Measurements from ENCODE around the gene C3orf33. TPM values are rescaled to one million over a fixed set of nuclear protein-coding genes. Genes with fewer than 3 reads are reported as not detected.

Gene C3orf33
- total and polyA plus RNA-seq, 2 experiments from 2014 or later: 3.5 to 4.7 TPM

- TF ChIP-seq REST (IDR thresholded peaks at IDR 0.05; ENCODE audit: unreplicated experiment) (no peak), ZNF331 (CRISPR knock-in tag; IDR thresholded peaks at IDR 0.05; ENCODE audit: low read depth) (no peak), EZH2 (IDR thresholded peaks at IDR 0.05; ENCODE audit: low read depth, unreplicated experiment) (no peak)
These were observed 42.1 kb downstream of the C3orf33 start (continued) for GRCh38 chr3:155763870-155764463.

GRCh38 chr3:155760653-155761052 lies 45.4 kb downstream of the C3orf33 start:
- Histone ChIP-seq H3K79me2 (replicated peaks; ENCODE audit: insufficient read depth) (no peaks in the 10 kb centered on the region), H2AFZ (no peak overlapping the region)
- H3K27ac Mint-ChIP-seq: no peak overlapping the region
- no peak for TF ChIP-seq EZH2phosphoT487 (IDR thresholded peaks at IDR 0.05; ENCODE audit: unreplicated experiment)
- no peak for TF ChIP-seq CREB1 (CRISPR knock-in tag; IDR thresholded peaks at IDR 0.05; ENCODE audit: low read depth)
- no peak for TF ChIP-seq ZNF114 (CRISPR knock-in tag; IDR thresholded peaks at IDR 0.05)
- TF ChIP-seq NANOG (IDR thresholded peaks at IDR 0.05; ENCODE audit: borderline replicate concordance): no peak
- no peak for TF ChIP-seq POLR2AphosphoS5 (IDR thresholded peaks at IDR 0.05; ENCODE audit: low read depth)
- TF ChIP-seq, protein P1, sequence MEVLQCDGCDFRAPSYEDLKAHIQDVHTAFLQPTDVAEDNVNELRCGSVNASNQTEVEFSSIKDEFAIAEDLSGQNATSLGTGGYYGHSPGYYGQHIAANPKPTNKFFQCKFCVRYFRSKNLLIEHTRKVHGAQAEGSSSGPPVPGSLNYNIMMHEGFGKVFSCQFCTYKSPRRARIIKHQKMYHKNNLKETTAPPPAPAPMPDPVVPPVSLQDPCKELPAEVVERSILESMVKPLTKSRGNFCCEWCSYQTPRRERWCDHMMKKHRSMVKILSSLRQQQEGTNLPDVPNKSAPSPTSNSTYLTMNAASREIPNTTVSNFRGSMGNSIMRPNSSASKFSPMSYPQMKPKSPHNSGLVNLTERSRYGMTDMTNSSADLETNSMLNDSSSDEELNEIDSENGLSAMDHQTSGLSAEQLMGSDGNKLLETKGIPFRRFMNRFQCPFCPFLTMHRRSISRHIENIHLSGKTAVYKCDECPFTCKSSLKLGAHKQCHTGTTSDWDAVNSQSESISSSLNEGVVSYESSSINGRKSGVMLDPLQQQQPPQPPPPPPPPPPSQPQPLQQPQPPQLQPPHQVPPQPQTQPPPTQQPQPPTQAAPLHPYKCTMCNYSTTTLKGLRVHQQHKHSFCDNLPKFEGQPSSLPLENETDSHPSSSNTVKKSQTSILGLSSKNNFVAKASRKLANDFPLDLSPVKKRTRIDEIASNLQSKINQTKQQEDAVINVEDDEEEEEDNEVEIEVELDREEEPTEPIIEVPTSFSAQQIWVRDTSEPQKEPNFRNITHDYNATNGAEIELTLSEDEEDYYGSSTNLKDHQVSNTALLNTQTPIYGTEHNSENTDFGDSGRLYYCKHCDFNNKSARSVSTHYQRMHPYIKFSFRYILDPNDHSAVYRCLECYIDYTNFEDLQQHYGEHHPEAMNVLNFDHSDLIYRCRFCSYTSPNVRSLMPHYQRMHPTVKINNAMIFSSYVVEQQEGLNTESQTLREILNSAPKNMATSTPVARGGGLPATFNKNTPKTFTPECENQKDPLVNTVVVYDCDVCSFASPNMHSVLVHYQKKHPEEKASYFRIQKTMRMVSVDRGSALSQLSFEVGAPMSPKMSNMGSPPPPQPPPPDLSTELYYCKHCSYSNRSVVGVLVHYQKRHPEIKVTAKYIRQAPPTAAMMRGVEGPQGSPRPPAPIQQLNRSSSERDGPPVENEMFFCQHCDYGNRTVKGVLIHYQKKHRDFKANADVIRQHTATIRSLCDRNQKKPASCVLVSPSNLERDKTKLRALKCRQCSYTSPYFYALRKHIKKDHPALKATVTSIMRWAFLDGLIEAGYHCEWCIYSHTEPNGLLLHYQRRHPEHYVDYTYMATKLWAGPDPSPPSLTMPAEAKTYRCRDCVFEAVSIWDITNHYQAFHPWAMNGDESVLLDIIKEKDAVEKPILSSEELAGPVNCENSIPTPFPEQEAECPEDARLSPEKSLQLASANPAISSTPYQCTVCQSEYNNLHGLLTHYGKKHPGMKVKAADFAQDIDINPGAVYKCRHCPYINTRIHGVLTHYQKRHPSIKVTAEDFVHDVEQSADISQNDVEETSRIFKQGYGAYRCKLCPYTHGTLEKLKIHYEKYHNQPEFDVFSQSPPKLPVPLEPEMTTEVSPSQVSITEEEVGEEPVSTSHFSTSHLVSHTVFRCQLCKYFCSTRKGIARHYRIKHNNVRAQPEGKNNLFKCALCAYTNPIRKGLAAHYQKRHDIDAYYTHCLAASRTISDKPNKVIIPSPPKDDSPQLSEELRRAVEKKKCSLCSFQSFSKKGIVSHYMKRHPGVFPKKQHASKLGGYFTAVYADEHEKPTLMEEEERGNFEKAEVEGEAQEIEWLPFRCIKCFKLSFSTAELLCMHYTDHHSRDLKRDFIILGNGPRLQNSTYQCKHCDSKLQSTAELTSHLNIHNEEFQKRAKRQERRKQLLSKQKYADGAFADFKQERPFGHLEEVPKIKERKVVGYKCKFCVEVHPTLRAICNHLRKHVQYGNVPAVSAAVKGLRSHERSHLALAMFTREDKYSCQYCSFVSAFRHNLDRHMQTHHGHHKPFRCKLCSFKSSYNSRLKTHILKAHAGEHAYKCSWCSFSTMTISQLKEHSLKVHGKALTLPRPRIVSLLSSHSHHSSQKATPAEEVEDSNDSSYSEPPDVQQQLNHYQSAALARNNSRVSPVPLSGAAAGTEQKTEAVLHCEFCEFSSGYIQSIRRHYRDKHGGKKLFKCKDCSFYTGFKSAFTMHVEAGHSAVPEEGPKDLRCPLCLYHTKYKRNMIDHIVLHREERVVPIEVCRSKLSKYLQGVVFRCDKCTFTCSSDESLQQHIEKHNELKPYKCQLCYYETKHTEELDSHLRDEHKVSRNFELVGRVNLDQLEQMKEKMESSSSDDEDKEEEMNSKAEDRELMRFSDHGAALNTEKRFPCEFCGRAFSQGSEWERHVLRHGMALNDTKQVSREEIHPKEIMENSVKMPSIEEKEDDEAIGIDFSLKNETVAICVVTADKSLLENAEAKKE (CRISPR knock-in tag; IDR thresholded peaks at IDR 0.05): no peak
- TF ChIP-seq, protein P2, sequence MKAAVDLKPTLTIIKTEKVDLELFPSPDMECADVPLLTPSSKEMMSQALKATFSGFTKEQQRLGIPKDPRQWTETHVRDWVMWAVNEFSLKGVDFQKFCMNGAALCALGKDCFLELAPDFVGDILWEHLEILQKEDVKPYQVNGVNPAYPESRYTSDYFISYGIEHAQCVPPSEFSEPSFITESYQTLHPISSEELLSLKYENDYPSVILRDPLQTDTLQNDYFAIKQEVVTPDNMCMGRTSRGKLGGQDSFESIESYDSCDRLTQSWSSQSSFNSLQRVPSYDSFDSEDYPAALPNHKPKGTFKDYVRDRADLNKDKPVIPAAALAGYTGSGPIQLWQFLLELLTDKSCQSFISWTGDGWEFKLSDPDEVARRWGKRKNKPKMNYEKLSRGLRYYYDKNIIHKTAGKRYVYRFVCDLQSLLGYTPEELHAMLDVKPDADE (IDR thresholded peaks at IDR 0.05): no peak
- no peak for TF ChIP-seq EZH2 (IDR thresholded peaks at IDR 0.05; ENCODE audit: low read depth, unreplicated experiment)
- TF ChIP-seq REST (IDR thresholded peaks at IDR 0.05; ENCODE audit: unreplicated experiment): no peak
- no peak for TF ChIP-seq ZNF331 (CRISPR knock-in tag; IDR thresholded peaks at IDR 0.05; ENCODE audit: low read depth)

More at GRCh38 chr3:155760653-155761052, 45.4 kb downstream of the C3orf33 start:
- H3K36me3 Mint-ChIP-seq (ENCODE audit: low read depth): no peaks in the 10 kb centered on the region
- Histone ChIP-seq H3K4me2 (no peak overlapping the region), H4K20me1 (replicated peaks; ENCODE audit: insufficient read depth) (no peaks in the 10 kb centered on the region), H3K4me1 (ENCODE audit: insufficient read depth) (peaks cover 6% of the 10 kb centered on the region; the same call in 1 of the 2 replicates), H3F3A (replicated peaks; ENCODE audit: low read depth) (no peaks in the 10 kb centered on the region), H3K4me3 (no peak overlapping the region), H3K9me2 (ENCODE audit: insufficient read depth) (no peaks in the 10 kb centered on the region), H3K27me3 (ENCODE audit: insufficient read depth) (no peaks in the 10 kb centered on the region), H3K27ac (ENCODE audit: low read depth) (no peak overlapping the region), H3K36me3 (ENCODE audit: insufficient read depth) (no peaks in the 10 kb centered on the region)
- no peaks in the 10 kb centered on the region for H3K9me3 Mint-ChIP-seq
- H3K27me3 Mint-ChIP-seq (ENCODE audit: insufficient read depth, low read depth, poor library complexity): no peaks in the 10 kb centered on the region
- no peak for ATAC-seq
- peaks cover 4% of the 10 kb centered on the region; the same call in 1 of the 3 replicates for H3K4me1 Mint-ChIP-seq
- DNase-seq (ENCODE audit: low spot score): no peak
- H3K4me3 Mint-ChIP-seq: no peak overlapping the region

Measured in GM23338 (cell line).